Activated T-cell treated with anti-CD3 and anti-CD28 coated beads, Interleukin-2, amount 50 U/mL, for 4 hours (primary cell): ENCODE data around the gene MAP7. TPM values are rescaled to one million over a fixed set of nuclear protein-coding genes. Genes with fewer than 3 reads are reported as not detected.
"Not testable (repeated sequence)": the region's sequence is repeated elsewhere in the genome, so short reads cannot be mapped to it uniquely, and the experiment has no call there.

Experiments
- ATAC-seq, 2 donors: fragments of 200-7000 bp; cut with Tn5 transposase; one replicate each; pipeline ENCODE4 v1.10.0; 2021
- DNase-seq: peaks from one replicate; pipeline ENCODE4 v3.0.0-alpha.2; 2020
- H3K27me3 Mint-ChIP-seq: one replicate; pipeline ENCODE4 v1.8.0; 2021; ENCODE audit warnings: low read depth, mixed read lengths
- H3K36me3 Mint-ChIP-seq: one replicate; pipeline ENCODE4 v1.8.0; 2022; ENCODE audit warnings: mixed read lengths; ENCODE audit not compliant: insufficient read depth
- H3K4me1 Mint-ChIP-seq: one replicate; pipeline ENCODE4 v1.8.0; 2021; ENCODE audit warnings: low read depth, mixed read lengths
- H3K4me3 Mint-ChIP-seq: one replicate; pipeline ENCODE4 v1.8.0; 2021; ENCODE audit warnings: mild to moderate bottlenecking, moderate library complexity, mixed read lengths
- H3K9me3 Mint-ChIP-seq: one replicate; pipeline ENCODE4 v1.8.0; 2021; ENCODE audit warnings: mixed read lengths
- total RNA-seq, 3 donors: library from RNA; stranded (reverse); gene quantifications; one replicate each; pipeline ENCODE4 v1.2.1, GENCODE V29; 2021

MAP7 gene
- total RNA-seq = 1 to 10 TPM in 1 of 3 donors, under 1 TPM in 2; 0.46 to 1.3 (median 0.49) TPM

DNA sequence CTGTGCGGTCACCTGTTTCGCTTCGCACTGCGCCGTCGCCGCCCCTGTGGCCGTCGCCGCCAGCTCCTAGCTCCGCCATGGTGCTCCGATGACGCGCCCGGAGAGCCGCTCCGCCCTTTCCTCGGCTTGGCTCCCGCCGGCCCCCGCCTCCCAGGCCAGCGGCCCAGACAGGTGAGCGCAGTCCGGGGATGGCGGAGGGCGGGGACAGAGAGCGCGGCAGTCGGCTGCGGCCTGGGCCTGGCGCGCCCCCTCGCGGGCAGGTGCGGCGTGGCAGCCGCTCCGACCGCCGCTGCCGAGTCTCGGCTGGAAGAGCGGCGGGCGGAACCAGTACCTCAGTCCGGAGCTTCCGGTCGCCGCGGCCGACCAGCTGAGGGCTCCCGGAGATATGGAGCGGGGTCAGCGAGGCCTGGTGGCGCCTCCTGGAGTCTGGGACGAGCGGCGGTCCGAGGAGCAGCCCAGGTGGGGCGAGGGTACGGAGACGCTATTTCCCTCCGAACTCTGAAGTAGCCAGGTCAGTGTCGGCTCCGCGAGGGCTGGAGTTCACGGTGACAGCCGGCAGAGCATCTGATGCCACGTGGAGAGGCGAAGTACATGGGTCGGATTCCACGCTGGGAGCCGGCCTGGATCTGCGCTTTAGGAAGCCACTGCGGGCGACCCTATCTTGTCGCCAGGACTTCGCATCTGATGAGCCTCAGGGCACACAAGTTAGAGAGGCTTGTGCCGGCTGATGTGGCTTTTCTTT, at the start of gene MAP7:
Gene MAP7, minus strand, starts transcription at position 93 of the 742 bp plus-strand sequence. Its CDS starts 14 bp downstream, at position 79.
- H3K4me3 Mint-ChIP-seq = peak within 1 kb of the TSS; percentile 63
- no peaks in the 10 kb centered on the region for H3K9me3 Mint-ChIP-seq
- peak; percentile 87 to 88 for ATAC-seq
- peaks cover 3% of the 10 kb centered on the region for H3K4me1 Mint-ChIP-seq
- peaks cover 36% of the 10 kb centered on the region for H3K27me3 Mint-ChIP-seq
- peak; percentile 61 for DNase-seq
- H3K36me3 Mint-ChIP-seq = peaks cover 5% of the 10 kb centered on the region

DNA sequence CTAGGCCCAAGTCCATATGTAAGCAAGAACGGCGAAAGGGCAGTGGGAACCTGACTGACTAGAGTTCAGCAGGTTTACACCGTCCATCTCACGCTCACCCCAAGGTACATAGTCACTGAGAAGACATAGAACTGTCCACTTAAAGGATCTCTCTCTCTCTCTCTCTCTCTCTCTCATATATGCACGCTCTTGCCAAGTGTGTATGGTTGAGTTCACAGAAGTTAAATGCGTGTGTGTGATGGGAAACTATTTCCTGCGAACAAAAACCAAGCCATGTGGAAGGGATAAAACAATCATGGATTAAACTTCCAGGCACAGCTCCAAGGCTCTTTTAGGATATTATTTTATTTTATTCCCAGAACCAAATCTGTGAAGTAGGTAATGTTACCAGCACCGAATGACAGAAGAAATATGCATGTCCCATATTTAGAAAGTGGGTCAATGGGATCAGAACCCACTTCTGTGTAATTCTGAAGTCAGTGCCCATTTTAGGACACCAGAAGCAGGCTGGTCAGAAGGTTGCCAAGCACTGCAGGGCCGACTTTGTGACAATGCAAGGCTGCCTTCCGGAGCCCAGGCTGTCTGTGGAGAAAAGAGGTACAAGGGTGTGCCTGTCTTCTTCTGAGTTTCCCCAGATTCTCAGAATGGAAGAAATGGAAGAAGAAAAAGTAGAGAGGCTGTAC, 49.2 kb upstream of the MAP7 start:
- DNase-seq = no peak
- Mint-ChIP-seq H3K4me1 (peaks cover 12% of the 10 kb centered on the region), H3K27me3 (no peaks in the 10 kb centered on the region), H3K9me3 (no peaks in the 10 kb centered on the region), H3K36me3 (peaks cover 24% of the 10 kb centered on the region), H3K4me3 (no peak overlapping the region)
- ATAC-seq = no peak

DNA sequence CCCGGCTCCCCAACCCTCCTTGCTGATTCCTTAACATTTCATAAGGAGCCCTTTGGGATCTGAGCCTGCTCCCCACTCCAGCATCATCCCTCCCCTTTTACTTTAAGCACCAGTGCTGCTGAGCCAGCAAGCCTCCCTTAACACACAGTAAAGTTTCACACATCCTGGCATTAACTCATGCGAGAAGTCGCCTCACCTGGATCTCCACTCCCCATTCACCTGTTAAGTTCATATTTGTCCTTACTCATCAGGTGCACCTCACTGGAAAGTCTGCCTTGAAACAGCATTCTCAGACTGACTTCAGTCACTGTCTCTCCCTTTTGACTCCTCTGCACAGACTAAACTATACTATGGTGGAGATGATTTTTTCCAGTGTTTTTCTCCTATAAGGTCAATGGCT, 47.8 kb upstream of the MAP7 start:
- DNase-seq = no peak
- peaks cover 24% of the 10 kb centered on the region for H3K36me3 Mint-ChIP-seq
- peaks cover 26% of the 10 kb centered on the region for H3K4me1 Mint-ChIP-seq
- H3K9me3 Mint-ChIP-seq = no peaks in the 10 kb centered on the region
- no peak for ATAC-seq
- no peak overlapping the region for H3K4me3 Mint-ChIP-seq
- no peaks in the 10 kb centered on the region for H3K27me3 Mint-ChIP-seq

DNA sequence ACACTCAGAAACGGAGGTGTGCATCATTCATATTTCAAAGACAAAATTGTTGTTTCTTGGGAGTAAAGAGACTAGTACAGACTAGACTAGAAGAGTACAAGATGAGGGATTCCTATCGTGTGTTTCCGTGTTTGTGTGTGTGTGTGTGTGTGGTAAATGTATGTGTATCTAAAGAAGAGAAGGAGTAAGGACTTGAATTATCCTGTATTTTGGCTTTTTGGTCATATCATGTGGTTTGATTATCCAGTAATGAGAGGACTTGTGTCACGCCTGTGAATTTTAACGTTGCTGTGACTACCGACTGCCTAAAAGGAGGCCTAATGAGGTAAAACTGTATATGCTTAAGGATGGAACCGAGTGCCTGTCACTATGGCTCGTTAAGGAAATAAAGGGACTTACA, 44.4 kb upstream of the MAP7 start:
- no peak for DNase-seq
- H3K4me1 Mint-ChIP-seq = peaks cover 27% of the 10 kb centered on the region
- no peak overlapping the region for H3K4me3 Mint-ChIP-seq
- no peaks in the 10 kb centered on the region for H3K9me3 Mint-ChIP-seq
- ATAC-seq = no peak
- no peaks in the 10 kb centered on the region for H3K27me3 Mint-ChIP-seq
- H3K36me3 Mint-ChIP-seq = peaks cover 34% of the 10 kb centered on the region

DNA sequence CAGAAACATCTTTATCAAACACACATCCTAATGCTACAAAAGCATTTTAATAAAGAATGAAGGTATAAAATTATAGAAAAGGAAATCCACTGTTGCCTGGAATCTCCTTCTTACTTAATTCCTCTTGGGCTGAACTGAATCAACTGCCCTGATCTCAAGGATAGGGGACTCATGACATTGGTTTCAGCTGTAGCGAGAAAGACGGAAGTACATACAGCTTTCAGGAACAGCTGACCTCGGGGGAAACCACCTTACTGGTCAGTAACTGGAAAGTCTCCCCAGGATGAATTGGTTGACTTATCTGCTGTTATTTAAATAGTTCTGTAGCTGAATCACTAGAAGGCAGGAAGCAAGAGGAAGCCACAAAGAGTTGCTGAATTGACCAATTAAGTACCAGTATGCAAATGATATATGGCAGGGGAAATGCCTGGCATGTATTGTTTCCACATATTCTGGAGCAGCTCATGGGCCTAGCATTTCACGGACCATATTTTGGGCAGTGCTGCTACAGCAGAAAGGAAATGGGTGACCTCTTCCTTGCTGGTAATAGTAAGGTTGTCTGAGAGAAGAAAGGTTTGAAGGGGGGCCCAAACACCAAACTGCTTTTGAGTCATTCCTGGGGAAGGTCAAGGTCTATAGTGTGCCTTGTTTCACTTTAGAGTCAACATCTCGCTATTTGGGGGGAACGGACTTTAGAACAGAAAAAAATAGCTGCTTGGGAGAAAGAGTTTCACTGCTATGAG, 43.7 kb upstream of the MAP7 start:
- no peak for DNase-seq
- peak overlapping the region; percentile 5 for H3K4me3 Mint-ChIP-seq
- peak; percentile 86 to 94 for ATAC-seq
- H3K9me3 Mint-ChIP-seq = no peaks in the 10 kb centered on the region
- H3K36me3 Mint-ChIP-seq = peaks cover 40% of the 10 kb centered on the region
- peaks cover 27% of the 10 kb centered on the region for H3K4me1 Mint-ChIP-seq
- H3K27me3 Mint-ChIP-seq = no peaks in the 10 kb centered on the region

DNA sequence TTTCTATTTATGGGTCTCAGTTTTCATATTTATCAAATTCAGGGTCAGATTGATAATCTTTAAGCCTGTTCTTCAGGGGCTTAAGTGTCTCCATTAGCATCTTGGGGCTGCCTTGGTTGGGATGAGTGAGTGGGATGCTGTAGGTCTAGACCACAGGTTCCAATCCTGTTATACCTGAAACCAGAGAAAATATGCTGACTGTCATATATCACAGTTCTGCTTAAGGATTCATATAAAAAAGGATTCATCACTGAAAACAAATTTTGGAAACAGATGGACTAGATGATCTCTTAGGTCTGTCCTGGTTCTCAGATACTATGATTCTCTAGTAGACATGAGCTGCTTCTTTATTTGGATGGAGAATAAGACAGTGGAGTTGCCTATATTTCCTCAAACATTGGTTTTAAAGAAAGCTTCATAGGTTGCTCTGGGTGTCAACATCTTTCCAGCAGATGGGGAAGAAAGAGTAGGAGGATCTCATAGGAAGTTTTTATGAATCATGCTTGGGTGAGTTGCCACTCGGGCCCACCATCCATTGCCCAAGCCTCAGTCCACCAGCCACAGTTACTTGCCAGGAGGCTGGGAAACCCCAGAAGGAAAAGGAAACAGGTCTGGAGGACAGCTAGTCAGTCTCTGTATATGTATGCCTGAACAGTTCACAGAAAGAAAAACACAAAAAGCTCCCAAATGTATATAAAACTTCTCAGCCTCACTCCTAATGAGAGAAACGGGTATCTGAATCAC, 42.9 kb upstream of the MAP7 start:
- no peaks in the 10 kb centered on the region for H3K27me3 Mint-ChIP-seq
- no peaks in the 10 kb centered on the region for H3K9me3 Mint-ChIP-seq
- ATAC-seq (no peak), DNase-seq (no peak)
- peaks cover 44% of the 10 kb centered on the region for H3K36me3 Mint-ChIP-seq
- peaks cover 27% of the 10 kb centered on the region for H3K4me1 Mint-ChIP-seq
- H3K4me3 Mint-ChIP-seq = no peak overlapping the region

DNA sequence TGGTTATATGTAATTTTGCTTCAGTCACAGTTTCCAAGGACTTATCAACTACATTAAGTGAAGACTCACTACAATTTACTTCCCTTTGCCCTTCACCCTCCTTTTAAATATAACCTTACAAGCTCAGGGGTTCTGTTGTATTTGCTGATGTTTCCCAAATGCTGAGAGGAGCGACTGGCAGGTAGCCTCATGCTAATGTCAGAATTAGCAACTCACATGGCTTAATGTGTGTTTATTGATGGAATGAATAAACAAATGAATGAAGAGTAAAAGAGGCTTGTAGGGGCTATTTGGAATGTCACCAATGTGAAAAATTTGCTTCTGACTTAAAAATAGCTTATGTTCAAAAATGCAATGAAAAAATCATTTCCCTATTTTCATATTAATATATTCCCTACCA, 41.4 kb upstream of the MAP7 start:
- Mint-ChIP-seq H3K36me3 (peaks cover 41% of the 10 kb centered on the region), H3K4me1 (peaks cover 27% of the 10 kb centered on the region), H3K27me3 (no peaks in the 10 kb centered on the region), H3K9me3 (no peaks in the 10 kb centered on the region), H3K4me3 (no peak overlapping the region)
- ATAC-seq = no peak
- no peak for DNase-seq

DNA sequence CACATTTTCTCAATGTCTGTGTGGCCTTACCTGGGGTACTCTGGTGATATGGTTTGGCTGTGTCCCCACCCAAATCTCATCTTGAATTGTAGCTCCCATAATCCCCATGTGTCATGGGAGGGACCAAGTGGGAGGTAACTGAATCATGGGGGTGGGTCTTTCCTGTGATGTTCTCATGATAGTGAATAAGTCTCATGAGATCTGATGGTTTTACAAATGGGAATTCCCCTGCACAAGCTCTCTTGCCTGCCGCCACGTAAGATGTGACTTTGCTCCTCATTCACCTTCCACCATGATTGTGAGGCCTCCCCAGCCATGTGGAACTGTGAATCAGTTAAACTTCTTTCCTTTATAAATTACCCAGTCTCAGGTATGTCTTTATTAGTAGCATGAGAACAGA, 40.6 kb upstream of the MAP7 start:
- not testable (repeated sequence) for DNase-seq, ATAC-seq, H3K9me3 Mint-ChIP-seq, H3K27me3 Mint-ChIP-seq, H3K4me3 Mint-ChIP-seq
- Mint-ChIP-seq H3K36me3 (peaks cover 37% of the 10 kb centered on the region), H3K4me1 (peaks cover 21% of the 10 kb centered on the region)

DNA sequence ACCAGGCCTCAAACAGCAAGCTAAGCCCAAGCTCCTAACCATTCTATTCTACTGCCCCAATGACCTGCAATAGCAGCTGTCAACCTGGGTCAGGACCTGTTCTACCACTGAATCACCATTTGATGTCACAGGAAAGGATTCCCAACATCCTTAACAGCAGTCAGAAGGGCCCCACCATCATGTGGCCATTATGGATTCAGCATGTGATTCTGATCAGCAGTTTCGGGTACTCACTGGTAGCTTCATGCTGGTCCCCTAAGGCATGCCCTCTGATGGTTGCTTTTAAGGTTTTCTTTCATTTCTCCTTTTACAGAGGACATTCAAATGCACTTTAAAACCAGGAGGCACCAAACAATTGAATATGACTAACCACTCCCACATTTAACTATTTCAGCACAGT, 37.3 kb upstream of the MAP7 start:
- Mint-ChIP-seq H3K9me3 (no peaks in the 10 kb centered on the region), H3K36me3 (peaks cover 48% of the 10 kb centered on the region)

DNA sequence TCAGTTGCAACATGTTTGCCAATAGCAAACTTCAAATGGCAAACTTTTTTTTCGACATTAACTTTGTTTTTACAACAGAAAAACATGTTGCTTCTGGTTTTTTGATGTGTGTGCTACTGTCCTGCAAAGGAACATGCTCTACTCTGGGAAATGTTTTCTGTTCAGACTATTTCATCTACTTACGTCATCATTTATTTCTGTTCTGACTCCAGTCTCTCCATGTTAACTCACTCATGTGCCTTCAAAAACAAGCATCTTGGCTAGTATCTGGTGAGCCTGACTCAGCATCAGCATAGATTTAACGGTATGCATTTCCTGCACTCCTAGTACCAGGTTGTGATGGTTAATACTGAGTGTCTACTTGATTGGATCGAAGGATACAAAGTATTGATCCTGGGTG, 36.1 kb upstream of the MAP7 start:
- peaks cover 42% of the 10 kb centered on the region for H3K36me3 Mint-ChIP-seq
- H3K4me3 Mint-ChIP-seq = no peak overlapping the region
- DNase-seq = no peak

More for the DNA sequence above, 37.3 kb upstream of the MAP7 start:
- DNase-seq (no peak), ATAC-seq (no peak)
- no peak overlapping the region for H3K4me3 Mint-ChIP-seq
- H3K4me1 Mint-ChIP-seq = no peaks in the 10 kb centered on the region
- H3K27me3 Mint-ChIP-seq = no peaks in the 10 kb centered on the region

DNA sequence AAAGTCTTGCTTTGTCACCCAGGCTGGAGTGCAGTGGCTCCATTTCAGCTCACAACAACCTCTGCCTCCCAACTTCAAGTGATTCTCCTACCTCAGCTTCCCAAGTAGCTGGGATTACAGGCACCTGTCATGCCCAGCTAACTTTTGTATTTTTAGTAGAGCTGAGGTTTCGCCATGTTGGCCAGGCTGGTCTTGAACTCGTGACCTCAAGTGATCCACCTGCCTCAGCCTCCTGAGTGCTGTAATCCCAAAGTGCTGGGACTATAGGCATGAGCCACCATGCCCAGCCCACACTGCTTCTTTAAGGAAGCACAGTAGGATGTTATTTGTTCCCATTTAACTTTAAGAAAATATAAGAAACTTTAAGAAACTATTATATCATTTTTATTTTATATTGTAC, 35.3 kb upstream of the MAP7 start:
- not testable (repeated sequence) for H3K27me3 Mint-ChIP-seq, H3K4me3 Mint-ChIP-seq, DNase-seq, H3K9me3 Mint-ChIP-seq, H3K4me1 Mint-ChIP-seq, ATAC-seq
- H3K36me3 Mint-ChIP-seq = peaks cover 40% of the 10 kb centered on the region

More for the DNA sequence above, 36.1 kb upstream of the MAP7 start:
- ATAC-seq = no peak
- Mint-ChIP-seq H3K9me3 (no peaks in the 10 kb centered on the region), H3K27me3 (no peaks in the 10 kb centered on the region), H3K4me1 (no peaks in the 10 kb centered on the region)

DNA sequence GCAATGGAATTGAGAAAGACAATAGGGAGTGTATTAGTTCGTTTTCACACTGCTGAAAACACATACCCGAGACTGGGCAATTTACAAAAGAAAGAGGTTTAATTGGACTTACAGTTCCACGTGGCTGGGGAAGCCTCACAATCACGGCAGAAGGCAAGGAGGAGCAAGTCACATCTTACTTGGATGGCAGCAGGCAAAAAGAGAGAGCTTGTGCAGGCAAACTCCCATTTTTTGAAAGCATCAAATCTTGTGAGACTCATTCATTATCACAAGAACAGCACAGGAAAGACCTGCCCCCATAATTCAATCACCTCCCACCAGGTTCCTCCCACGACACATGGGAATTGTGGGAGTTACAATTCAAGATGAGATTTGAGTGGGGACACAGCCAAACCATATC, 34.1 kb upstream of the MAP7 start:
- H3K9me3 Mint-ChIP-seq, H3K4me1 Mint-ChIP-seq, DNase-seq, H3K27me3 Mint-ChIP-seq, ATAC-seq, H3K4me3 Mint-ChIP-seq: not testable (repeated sequence)
- peaks cover 43% of the 10 kb centered on the region for H3K36me3 Mint-ChIP-seq

DNA sequence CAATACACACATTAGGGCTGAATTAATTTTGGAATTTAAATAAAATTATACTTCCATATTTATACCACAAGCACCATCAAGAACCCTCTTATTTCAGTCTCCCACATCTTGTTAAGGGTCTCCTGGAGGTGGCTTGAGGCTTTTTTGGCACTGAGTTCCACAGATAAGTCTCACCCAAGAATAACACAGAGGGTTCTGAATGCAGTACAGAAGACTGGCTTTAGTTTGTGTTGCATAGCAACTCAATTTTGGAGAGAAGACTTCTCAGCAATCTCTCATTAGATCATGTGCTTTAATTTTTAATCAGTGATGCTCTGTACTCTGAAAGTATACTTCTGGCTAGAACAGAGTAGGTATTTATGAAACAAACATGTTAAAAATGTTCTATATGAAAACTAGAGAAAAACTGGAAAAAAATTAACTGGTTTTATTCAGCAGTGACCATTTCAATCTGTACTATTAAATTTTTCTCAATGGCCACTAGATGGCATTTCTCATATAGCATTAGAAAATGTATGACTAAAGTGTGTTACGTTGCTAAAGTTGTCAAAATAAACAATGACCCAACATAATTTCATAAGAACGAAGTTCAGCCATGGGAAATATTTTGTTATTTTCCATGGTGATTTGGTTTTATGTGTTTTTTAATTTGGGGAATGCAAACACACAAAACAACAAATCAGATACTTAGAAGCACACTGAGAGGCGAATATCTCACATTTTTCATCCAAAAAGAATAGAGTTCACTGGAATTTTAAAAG, 32.7 kb upstream of the MAP7 start:
- Mint-ChIP-seq H3K36me3 (peaks cover 43% of the 10 kb centered on the region), H3K9me3 (no peaks in the 10 kb centered on the region), H3K4me1 (no peaks in the 10 kb centered on the region), H3K27me3 (no peaks in the 10 kb centered on the region), H3K4me3 (no peak overlapping the region)
- DNase-seq (no peak), ATAC-seq (no peak)
